ENCODE results near the gene ZIC1.
A peak's percentile ranks its signal among the peaks of the same experiment; 100 is the strongest.

Gene ZIC1

GRCh38 chr3:147409143-147410115 lies at the start of gene ZIC1:
Gene ZIC1 (plus strand): TSS chr3:147409365. CDS start chr3:147410113, 748 bp downstream.
- DNase-seq, result no peak

GRCh38 chr3:147360051-147360439 lies 49.1 kb upstream of the ZIC1 start:
- DNase-seq, result no peak

GRCh38 chr3:147360646-147361453 lies 48.3 kb upstream of the ZIC1 start:
- peak in 2 of 3 experiments; percentile 70 to 82 for DNase-seq

GRCh38 chr3:147361454-147362420 lies 47.4 kb upstream of the ZIC1 start:
- DNase-seq, result peak in 2 of 3 experiments; percentile 20 to 66

- DNase-seq, result no peak
Observed at GRCh38 chr3:147364771-147365170, 44.4 kb upstream of the ZIC1 start.

GRCh38 chr3:147365196-147366115 lies 43.7 kb upstream of the ZIC1 start:
- DNase-seq, result no peak

GRCh38 chr3:147367676-147368075 lies 41.5 kb upstream of the ZIC1 start:
- no peak for DNase-seq

- no peak for DNase-seq
Observed at GRCh38 chr3:147368151-147368550, 41.0 kb upstream of the ZIC1 start.

- no peak for DNase-seq
Observed at GRCh38 chr3:147368561-147369221, 40.5 kb upstream of the ZIC1 start.

GRCh38 chr3:147369231-147369630 lies 39.9 kb upstream of the ZIC1 start:
- no peak for DNase-seq

- DNase-seq, result no peak
Observed at GRCh38 chr3:147369661-147370123, 39.5 kb upstream of the ZIC1 start.

GRCh38 chr3:147370349-147370748 lies 38.8 kb upstream of the ZIC1 start:
- DNase-seq, result no peak

- no peak for DNase-seq
Observed at GRCh38 chr3:147371140-147371539, 38.0 kb upstream of the ZIC1 start.

- DNase-seq, result no peak
Observed at GRCh38 chr3:147371771-147372340, 37.3 kb upstream of the ZIC1 start.

- DNase-seq, result no peak
Observed at GRCh38 chr3:147372525-147373027, 36.6 kb upstream of the ZIC1 start.

GRCh38 chr3:147373301-147373700 lies 35.9 kb upstream of the ZIC1 start:
- no peak for DNase-seq

- no peak for DNase-seq
Observed at GRCh38 chr3:147377412-147378367, 31.5 kb upstream of the ZIC1 start.

- DNase-seq, result no peak
Observed at GRCh38 chr3:147379651-147380050, 29.5 kb upstream of the ZIC1 start.

Data from NCI-H1417 (cell line).